NCI-H187 treated with DMSO at 0.1 percent for 48 hours (cell line): Measurements from ENCODE around the gene BTBD9.

ENCODE experiments used
- DNase-seq: peaks from one replicate; lab custom pipeline; 2025; lab: John Stamatoyannopoulos, UW

Gene BTBD9

DNA sequence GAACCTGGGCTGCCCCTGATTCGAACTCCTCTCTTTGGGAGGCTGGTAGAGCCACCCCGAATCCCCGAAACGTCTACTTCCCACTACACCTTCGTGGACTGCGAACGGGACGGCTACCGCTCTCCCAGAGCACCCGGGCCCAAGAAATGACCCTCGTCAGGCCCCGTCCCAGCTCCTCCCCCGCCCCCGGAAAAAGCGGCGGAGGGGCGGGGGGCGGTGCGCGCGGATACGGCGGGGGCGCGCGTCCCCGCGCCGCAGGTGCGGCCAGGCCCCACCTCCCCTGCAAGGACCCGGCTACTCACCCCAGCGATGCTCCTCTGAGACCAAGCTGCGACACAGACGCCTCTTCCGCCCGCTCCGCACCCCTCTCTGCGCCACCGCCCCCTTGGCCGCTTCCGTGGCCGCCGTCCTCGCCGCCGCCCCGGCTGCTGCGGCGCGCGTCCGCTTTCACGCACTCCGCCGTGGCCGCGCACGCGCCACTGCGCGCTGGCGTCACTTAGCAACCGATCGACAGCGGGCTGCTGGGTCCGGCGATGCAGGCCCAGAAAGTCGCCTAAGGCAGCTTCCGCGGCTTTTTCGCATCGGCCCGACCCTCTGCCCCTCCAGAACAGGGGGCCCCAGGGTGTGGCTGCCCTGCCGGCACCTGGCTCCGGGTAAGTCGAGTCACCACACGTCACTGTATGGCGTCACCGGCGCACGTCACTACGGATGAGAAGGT, at the start of gene BTBD9:
BTBD9 (minus strand) TSS at position 432 of the 718 bp plus-strand sequence.
- DNase-seq = no peak

DNA sequence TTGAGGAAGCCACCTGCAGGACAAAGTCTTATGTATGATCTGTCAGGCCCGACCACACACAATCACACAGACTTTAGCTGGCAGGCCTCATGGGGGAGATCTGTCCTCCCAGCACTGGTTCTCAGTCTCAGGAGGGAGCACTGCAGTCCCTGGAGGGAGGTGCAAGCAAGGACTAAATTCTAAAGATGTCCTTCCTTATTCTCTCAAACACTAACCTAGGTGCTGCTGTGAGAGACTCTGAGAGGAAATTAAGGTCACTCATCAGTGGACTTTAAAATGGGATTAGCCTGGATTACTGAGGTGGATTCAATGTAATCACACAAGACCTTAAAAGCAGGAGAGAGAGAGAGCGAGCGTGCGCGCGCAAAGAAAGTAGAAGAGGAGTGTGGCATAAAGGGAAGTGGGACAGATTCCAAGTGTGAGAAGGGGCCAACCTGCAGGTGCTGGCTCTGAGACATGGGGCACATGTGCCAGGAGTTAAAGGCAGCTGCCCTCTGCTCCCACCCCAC, 48.9 kb upstream of the BTBD9 start:
- DNase-seq = no peak

DNA sequence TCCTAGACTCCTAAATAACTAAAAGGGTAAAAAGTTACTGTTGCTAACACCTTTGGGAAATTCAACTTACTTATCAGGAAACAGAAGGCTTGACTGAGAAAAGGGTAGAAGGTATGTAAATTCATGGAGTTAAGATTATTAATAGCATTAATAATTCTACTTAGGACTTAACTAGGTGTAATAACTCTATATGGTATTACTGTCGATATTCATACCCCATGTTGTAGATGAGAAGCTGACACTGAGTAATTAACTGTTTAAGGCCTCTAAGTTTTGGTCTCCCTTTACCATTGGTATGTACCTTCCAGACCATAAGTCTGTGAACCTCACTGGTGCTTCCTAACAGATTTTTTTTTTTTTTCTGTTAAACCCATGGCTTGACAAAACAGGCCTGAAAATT, 47.8 kb upstream of the BTBD9 start:
- DNase-seq = no peak

DNA sequence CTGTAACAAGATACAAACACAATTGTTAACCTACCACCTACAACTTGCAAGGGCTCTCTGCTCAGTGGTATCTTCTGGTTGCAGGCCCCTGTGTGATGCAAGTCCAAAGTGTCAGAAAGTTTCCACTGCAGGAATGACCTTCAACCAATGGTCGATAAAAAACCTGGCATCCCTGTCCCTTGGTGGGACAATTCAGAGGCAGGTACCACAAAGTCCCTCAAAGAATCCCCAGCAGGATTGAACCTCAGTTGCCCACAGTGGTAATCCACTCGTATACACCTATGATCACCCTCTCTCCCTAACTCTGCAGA, 47.3 kb upstream of the BTBD9 start:
- DNase-seq = no peak

GRCh38 chr6:38686270-38687042, 46.7 kb upstream of the BTBD9 start:
- DNase-seq = no peak

- no peak for DNase-seq
Observed at GRCh38 chr6:38684904-38685303, 45.2 kb upstream of the BTBD9 start.

GRCh38 chr6:38684237-38684636, 44.5 kb upstream of the BTBD9 start:
- DNase-seq = no peak

GRCh38 chr6:38681850-38682249, 42.1 kb upstream of the BTBD9 start:
- no peak for DNase-seq

- DNase-seq = no peak
Observed at GRCh38 chr6:38679668-38680067, 39.9 kb upstream of the BTBD9 start.

DNA sequence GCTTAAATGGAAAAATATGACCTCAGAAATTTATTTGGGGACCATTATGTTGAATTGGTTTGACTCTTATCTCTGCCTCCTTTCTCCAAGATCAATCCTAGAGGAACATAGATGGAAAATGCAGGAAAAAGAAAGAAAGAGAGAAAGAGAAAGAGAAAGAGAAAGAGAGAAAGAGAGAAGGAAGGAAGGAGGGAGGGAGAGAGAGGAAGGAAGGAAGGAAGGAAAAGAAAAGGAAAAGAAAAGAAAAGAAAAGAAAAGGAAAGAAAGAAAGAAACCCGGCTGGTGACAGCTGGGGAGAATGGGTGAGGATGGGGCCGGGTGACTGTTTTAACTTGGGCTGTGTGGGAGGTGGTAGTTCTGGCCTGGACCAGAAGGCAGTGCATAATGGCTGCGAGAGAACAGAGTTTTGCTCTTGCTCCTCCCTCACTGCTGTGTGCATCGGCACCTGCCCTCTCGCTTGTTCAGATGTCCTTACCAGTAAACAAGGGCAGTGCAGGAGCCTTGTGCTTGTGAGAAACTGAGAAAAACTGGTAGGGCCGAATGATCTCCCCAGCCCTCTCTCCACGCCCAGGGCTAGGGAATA, 38.5 kb upstream of the BTBD9 start:
- no peak for DNase-seq

- no peak for DNase-seq
Observed at GRCh38 chr6:38676974-38677544, 37.3 kb upstream of the BTBD9 start.

DNA sequence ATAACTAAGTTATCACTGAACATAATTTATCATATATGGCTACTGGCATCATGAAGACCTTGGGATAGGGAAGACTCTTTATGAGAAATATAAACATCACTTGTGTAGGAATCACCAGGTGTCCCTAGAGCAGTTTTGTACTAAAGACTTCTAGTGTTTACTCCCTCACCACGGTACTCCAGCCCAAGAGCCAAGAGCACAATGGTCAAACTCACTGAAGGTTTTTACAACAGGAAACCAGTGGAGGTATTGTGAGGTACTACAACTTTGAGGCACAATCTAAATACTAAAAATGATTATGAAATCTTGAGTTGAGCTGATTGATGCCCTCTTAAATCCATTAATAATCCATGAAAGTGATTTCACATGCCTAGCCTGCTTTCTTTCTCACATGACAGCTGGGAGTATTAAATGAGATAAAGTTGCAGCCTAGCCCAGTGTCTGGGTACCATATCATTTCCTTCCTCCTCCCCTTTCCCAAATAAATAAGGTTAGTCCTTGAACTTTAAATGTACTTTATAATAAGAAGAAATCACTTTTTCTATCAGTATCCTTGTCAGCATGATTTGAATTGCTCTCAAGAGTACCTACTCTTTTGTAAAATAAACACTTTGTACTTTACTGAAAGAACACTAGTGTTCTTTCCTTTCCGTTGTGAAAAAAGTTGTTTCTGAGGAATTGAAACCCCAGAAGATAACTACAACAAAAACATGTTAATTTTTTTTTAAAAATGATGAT, 36.7 kb upstream of the BTBD9 start:
- DNase-seq = no peak

DNA sequence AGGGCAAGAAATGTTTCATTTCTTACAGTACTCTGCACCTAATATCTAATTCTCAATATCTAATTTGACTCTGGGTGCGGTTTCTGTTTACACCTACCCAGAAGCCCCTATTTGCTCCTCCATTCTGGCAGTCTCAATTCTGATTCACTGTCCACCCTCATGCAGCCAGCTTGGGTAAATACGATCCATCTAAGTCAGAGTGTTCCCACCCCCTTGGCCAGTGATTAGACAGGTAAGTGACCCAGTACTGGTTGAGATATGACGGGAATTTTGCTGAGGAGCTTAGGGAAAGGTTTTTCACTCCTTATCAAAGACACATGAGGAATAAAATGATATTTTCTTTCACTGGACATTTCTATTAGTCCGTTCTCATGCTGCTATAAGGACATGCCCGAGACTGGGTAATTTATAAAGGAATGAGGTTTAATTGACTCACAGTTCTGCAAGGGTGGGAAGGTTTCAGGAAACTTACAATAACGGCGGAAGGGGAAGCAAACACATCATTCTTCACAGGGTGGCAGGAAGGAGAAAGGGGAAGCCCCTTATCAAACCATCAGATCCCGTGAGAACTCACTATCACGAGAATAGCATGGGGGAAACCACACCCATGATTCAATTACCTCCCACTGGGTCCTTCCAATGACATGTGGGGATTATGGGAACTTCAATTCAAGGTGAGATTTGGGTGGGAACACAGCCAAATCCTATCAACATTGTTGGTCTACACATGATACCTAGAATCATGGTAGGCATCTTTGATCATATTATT, 33.9 kb upstream of the BTBD9 start:
- DNase-seq = no peak

DNA sequence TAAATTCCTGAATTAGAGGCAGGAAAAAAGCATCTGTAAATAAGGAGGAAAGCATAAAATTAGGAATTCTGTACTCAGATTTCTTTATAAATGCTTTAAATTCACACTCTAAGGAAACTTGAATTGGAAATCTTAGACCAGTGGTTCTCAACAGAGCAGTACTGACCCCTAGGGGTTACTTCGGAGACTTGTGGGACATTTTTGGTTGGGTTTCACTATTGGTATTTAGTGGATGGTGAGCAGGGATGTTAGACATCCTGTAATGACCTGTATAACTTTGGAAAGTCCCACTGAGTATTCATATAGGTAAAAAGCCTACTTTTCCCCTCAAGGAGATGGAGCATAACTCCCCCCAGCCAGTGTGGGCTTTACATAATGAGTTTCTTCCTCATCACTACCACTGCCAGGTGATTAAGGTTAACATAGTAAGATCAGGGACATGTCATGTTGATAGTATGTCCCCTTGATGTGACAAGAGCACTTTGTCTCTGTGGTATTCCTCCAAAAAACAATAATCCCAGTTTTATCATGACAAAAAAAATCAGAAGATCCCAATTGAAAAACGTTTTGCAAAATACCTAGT, 32.2 kb upstream of the BTBD9 start:
- DNase-seq = no peak

DNA sequence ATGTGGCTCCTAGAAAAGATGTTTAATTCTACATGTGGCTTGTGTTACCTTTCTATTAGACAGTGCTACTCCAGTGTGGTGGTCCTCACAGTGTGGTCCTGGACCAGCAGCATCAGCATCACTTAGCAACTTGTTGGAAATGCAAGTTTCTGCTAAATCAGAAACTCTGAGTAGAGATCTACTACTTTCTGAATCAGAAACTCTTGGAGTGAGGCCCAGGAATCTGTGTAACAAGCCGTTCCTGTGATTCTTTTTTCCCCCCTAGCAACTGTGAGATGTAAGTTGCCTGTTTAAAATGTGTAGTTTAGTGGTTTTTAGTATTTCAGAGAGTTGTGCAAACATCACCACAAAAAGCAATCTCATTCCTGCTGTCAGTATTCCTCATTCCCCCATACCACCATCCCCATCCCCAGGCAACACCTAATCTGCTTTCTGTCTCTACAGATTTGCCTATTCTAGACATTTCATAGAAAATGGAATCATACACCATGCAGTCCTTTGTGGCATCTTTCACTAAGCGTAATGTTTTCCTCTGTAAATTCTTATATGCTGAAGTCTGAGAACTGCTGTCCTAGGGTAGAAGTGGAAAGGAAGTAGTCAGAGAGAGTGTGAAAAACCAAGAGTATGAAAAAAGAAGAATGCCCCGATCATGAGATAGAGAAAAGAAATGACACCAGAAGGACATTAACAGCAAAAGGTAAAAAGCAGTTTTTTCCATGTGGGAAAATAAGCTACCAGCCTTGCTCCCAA, 18.9 kb upstream of the BTBD9 start:
- DNase-seq = no peak

- no peak for DNase-seq
Observed at GRCh38 chr6:38656896-38657295, 17.2 kb upstream of the BTBD9 start.

GRCh38 chr6:38654263-38654662, 14.5 kb upstream of the BTBD9 start:
- DNase-seq = no peak

DNA sequence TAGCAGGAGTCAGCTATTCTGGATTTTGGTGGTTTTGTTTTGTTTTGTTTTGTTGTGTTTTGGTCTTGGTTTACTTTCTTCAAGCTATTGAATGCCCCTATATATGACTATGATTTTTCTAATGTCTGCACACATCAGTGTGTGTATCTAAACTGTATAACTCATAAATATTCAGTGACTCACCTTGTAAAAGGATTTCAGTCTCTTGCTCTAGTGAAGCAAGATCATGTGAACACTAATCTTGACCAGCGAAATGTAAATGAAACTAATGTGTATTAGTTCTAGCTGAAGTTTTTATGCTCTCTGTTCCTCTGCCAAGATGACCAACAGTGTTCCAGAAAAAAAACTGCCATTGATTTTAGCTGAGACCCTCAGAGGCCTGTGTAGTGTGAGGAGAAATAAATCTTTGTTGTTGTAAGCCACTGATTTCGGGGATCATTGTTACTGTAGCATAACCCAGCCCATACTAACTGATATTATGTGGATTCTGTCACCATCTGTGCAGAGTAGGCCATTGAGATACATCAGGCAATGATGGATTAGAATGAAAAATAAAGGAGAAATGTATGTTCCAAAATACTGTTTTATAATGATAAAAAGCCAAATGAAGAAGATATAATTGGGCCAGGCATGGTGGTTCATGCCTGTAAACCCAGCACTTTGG, 11.5 kb upstream of the BTBD9 start:
- DNase-seq = no peak

DNA sequence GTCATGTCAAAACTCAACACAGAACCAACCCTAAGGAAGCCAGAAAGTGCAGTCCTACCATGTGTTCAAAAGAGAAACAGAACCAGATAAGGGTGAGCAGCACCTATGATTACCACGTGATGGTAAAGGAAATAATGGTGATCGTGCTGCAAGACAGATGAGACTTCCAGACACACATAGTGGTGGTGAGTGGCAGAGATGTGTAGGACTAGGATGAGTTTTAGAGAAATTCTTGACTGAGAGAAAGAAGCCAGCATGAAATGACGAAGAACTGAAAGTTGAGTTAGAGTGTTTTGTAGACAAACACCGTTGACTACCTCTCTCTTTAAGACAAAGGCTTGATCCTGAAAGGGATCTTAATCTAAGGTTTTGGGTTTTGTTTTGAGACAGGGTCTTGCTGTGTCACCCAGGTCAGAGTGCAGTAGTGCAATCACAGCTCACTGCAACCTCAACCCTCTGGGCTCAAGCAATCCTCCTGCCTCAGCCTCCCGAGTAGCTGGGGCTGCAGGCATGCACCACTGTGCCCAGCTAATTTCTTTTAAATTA, 10.6 kb upstream of the BTBD9 start:
- no peak for DNase-seq
